Ascending aorta (tissue), 2 donors: ENCODE data around the gene GHSR. TPM values are rescaled to one million over a fixed set of nuclear protein-coding genes. Genes with fewer than 3 reads are reported as not detected.

Experiments used
- DNase-seq, 2 donors: peaks; one replicate each; pipeline ENCODE4 v3.0.0-alpha.2; 2019; ENCODE audit warnings: low spot score in 2 of 2
- H3K27ac ChIP-seq, 2 donors: fragments of 200-600 bp; sonication (generic); one replicate each; pipeline ENCODE4 v1.5.1; 2016 to 2017; ENCODE audit warnings: mild to moderate bottlenecking in 1 of 2
- H3K27me3 ChIP-seq: fragments of 200-600 bp; sonication (generic); one replicate; pipeline ENCODE4 v1.5.1; 2017
- H3K36me3 ChIP-seq, 2 donors: fragments of 200-600 bp; sonication (generic); one replicate each; pipeline ENCODE4 v1.5.1; 2016
- H3K4me1 ChIP-seq, 2 donors: fragments of 200-600 bp; sonication (generic); one replicate each; pipeline ENCODE4 v1.5.1; 2016 to 2017; ENCODE audit warnings: mild to moderate bottlenecking in 1 of 2
- H3K4me3 ChIP-seq, 2 donors: fragments of 200-600 bp; sonication (generic); one replicate each; pipeline ENCODE4 v1.5.1; 2016 to 2017; ENCODE audit warnings: mild to moderate bottlenecking in 1 of 2
- H3K9me3 ChIP-seq, 2 donors: fragments of 200-600 bp; sonication (generic); one replicate each; pipeline ENCODE4 v1.5.1; 2016
- CTCF ChIP-seq, 3 experiments: fragments of 200-600 bp in 2 of 3; fragments of 450-650 bp in 1 of 3; sonication (generic) in 2 of 3; IDR thresholded peaks; one replicate each; pipeline ENCODE4 v1.5.1; 2016 to 2019; ENCODE audit warnings: antibody characterized with exemption in 3 of 3, mild to moderate bottlenecking in 1 of 3, moderate library complexity in 1 of 3
- intact Hi-C: fragments of 100-400 bp; cut with DNase I; formaldehyde crosslinking; loops from one replicate; pipeline ENCODE4 v1.15.1; 2023
- total RNA-seq: library from RNA; depleted of rRNA; stranded (reverse); fragments of >200 nt; gene quantifications from one replicate; pipeline ENCODE4 v1.1.0, GENCODE V29; 2016

GHSR gene
- total RNA-seq, 1 donor from 2014 or later: not detected

- DNase-seq: no peak
- Histone ChIP-seq H3K27me3 (no peaks in the 10 kb centered on the region), H3K27ac (no peak overlapping the region), H3K36me3 (no peaks in the 10 kb centered on the region), H3K4me1 (no peaks in the 10 kb centered on the region), H3K9me3 (no peaks in the 10 kb centered on the region), H3K4me3 (no peak overlapping the region)
- intact Hi-C loops: no loop called here
- TF ChIP-seq CTCF (IDR thresholded peaks at IDR 0.05): no peak
Observed at GRCh38 chr3:172438186-172438585, 10.1 kb downstream of the GHSR start.

DNA sequence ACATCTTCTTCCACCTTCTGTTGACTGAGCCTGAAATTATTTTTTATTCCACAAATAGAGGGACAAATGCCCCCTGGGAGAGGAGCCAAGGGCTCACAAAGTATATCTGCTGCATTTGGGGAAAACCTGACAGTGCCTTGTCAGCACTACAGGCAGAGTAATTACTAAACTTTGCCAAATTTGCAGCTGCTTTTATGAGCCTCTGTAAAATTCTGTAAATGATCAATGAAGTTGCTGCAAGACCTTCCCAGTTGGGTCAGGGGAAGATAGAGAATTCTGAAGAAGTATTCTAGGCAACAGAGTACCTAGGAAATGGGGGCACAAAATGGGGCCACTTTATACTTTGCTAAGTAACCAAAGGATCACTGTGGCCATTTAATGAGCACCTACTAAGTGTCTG, 10.5 kb downstream of the GHSR start:
- Histone ChIP-seq H3K27me3 (no peaks in the 10 kb centered on the region), H3K9me3 (no peaks in the 10 kb centered on the region), H3K27ac (no peak overlapping the region), H3K4me3 (no peak overlapping the region), H3K4me1 (no peaks in the 10 kb centered on the region), H3K36me3 (no peaks in the 10 kb centered on the region)
- intact Hi-C loops: no loop called here
- TF ChIP-seq CTCF (IDR thresholded peaks at IDR 0.05): no peak
- no peak for DNase-seq

DNA sequence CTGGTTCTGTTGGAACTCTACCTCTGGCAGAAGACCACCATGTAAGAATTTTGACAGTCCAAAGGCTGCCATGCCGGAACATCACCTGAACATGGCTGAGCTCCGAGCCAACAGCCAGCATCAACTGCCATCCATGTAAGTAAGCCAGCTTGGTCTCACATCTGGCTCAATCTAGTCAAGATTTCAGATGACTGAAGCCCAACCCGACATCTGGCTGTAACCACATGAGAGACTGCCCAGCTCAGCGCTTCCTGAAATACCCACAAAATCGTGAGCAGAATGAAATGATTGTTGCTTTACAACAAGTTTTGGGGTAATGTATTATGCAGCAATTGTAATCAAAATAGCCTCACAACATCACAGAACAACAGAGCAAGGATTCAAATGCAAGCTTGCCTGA, 32.9 kb downstream of the GHSR start:
- Histone ChIP-seq H3K27ac (no peak overlapping the region), H3K9me3 (peaks cover 0 to 4% of the 10 kb centered on the region in 2 donors), H3K4me3 (no peak overlapping the region), H3K36me3 (no peaks in the 10 kb centered on the region), H3K4me1 (no peaks in the 10 kb centered on the region), H3K27me3 (no peaks in the 10 kb centered on the region)
- no peak for TF ChIP-seq CTCF (IDR thresholded peaks at IDR 0.05)
- no peak for DNase-seq
- intact Hi-C loops: no loop called here

GRCh38 chr3:172411478-172411947, 36.7 kb downstream of the GHSR start:
- Histone ChIP-seq H3K4me3 (no peak overlapping the region), H3K27ac (no peak overlapping the region), H3K36me3 (no peaks in the 10 kb centered on the region), H3K4me1 (no peaks in the 10 kb centered on the region), H3K27me3 (no peaks in the 10 kb centered on the region), H3K9me3 (no peaks in the 10 kb centered on the region)
- TF ChIP-seq CTCF (IDR thresholded peaks at IDR 0.05): no peak
- intact Hi-C loops: no loop called here
- no peak for DNase-seq

- H3K27me3 ChIP-seq: no peaks in the 10 kb centered on the region
- intact Hi-C loops: no loop called here
- no peak for TF ChIP-seq CTCF (IDR thresholded peaks at IDR 0.05)
Observed at GRCh38 chr3:172410702-172411477, 37.4 kb downstream of the GHSR start.

More at GRCh38 chr3:172410702-172411477, 37.4 kb downstream of the GHSR start:
- Histone ChIP-seq H3K4me3 (no peak overlapping the region), H3K27ac (no peak overlapping the region), H3K36me3 (no peaks in the 10 kb centered on the region), H3K4me1 (no peaks in the 10 kb centered on the region), H3K9me3 (no peaks in the 10 kb centered on the region)
- no peak for DNase-seq
